GM20000 (cell line): Measurements from ENCODE around the gene CYP4F3.
"Not testable (repeated sequence)": the region's sequence is repeated elsewhere in the genome, so short reads cannot be mapped to it uniquely, and the experiment has no call there.

Experiments
- DNase-seq: peaks from one replicate; pipeline ENCODE4 v3.0.0; 2012; ENCODE audit warnings: low spot score
- TF ChIP-seq, protein P1 (sequence below): IDR thresholded peaks from 2 replicates; pipeline ENCODE4 v1.5.1; 2012; ENCODE audit warnings: mild to moderate bottlenecking, control low read depth; ENCODE audit errors: extremely low read depth, missing control alignments

Gene CYP4F3

GRCh38 chr19:15672580-15673175 lies 32.0 kb downstream of the CYP4F3 start, which contains the start of gene CYP4F12:
CYP4F12 (plus strand) TSS chr19:15673087; CDS start chr19:15673530, 443 bp downstream.
- no peak for DNase-seq
- TF ChIP-seq, protein P1, sequence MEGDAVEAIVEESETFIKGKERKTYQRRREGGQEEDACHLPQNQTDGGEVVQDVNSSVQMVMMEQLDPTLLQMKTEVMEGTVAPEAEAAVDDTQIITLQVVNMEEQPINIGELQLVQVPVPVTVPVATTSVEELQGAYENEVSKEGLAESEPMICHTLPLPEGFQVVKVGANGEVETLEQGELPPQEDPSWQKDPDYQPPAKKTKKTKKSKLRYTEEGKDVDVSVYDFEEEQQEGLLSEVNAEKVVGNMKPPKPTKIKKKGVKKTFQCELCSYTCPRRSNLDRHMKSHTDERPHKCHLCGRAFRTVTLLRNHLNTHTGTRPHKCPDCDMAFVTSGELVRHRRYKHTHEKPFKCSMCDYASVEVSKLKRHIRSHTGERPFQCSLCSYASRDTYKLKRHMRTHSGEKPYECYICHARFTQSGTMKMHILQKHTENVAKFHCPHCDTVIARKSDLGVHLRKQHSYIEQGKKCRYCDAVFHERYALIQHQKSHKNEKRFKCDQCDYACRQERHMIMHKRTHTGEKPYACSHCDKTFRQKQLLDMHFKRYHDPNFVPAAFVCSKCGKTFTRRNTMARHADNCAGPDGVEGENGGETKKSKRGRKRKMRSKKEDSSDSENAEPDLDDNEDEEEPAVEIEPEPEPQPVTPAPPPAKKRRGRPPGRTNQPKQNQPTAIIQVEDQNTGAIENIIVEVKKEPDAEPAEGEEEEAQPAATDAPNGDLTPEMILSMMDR = no peak

- TF ChIP-seq, protein P1 = no peak
- no peak for DNase-seq
These were observed 32.5 kb downstream of the CYP4F3 start for GRCh38 chr19:15673176-15673654.

DNA sequence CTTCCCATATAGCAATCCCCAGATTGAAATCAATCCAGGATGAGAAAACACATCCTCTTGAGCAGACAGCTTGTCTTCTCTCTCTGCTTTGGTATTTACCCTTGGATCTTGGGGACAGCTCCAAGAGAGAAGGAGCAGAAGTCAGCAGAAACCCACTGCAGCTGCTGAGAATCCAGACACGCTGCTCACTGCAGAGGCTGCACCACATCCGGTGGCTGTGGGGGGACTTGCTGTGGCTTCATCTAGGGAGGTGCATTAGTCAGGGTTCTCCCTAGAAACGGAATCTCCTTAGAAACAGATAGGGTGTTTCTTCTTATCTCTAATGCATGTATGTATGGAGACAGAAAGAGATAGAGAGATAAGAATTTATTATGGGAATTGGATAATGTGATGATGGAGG lies 34.9 kb downstream of the CYP4F3 start:
- TF ChIP-seq, protein P1 = no peak
- DNase-seq = no peak

GRCh38 chr19:15679089-15679488 lies 38.4 kb downstream of the CYP4F3 start:
- no peak for DNase-seq
- TF ChIP-seq, protein P1 = no peak

- not testable (repeated sequence) for DNase-seq
These were observed 39.2 kb downstream of the CYP4F3 start for GRCh38 chr19:15679865-15680264.

- TF ChIP-seq, protein P1 = no peak
- no peak for DNase-seq
These were observed 40.0 kb downstream of the CYP4F3 start for GRCh38 chr19:15680478-15681322.

DNA sequence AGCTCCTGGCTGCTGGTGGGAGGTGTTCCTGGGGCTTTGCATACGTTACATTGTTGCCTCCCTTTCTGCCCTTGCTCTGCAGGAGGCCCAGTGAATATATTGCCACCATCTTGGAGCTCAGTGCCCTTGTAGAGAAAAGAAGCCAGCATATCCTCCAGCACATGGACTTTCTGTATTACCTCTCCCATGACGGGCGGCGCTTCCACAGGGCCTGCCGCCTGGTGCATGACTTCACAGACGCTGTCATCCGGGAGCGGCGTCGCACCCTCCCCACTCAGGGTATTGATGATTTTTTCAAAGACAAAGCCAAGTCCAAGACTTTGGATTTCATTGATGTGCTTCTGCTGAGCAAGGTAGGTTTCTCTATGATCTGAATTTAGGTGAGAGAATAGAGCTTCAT lies 42.7 kb downstream of the CYP4F3 start:
- TF ChIP-seq, protein P1 = no peak
- no peak for DNase-seq
